Measurements from ENCODE around the gene RRP36. TPM values are rescaled to one million over a fixed set of nuclear protein-coding genes. Genes with fewer than 3 reads are reported as not detected.
A peak's percentile ranks its signal among the peaks of the same experiment; 100 is the strongest.
"Not testable (repeated sequence)": the region's sequence is repeated elsewhere in the genome, so short reads cannot be mapped to it uniquely, and the experiment has no call there.

Gene RRP36
- total and polyA plus RNA-seq, 4 experiments from 2014 or later: 56.5 to 77.0 (median 62.1) TPM

- CTCF ChIA-PET (ENCODE audit: partially characterized antibody): no interaction called here
- intact Hi-C loops (cut with micrococcal nuclease): no loop called here
- H3K36me3 ChIP-seq (ENCODE audit: insufficient read depth, low read length): peaks cover 28% of the 10 kb centered on the region
- Mint-ChIP-seq H3K27me3 (no peaks in the 10 kb centered on the region), H3K4me3 (peak overlapping the region in 1 of 8 donors; percentile 0), H3K9me3 (no peaks in the 10 kb centered on the region), H3K36me3 (peaks cover 13 to 41% of the 10 kb centered on the region in 2 donors), H3K27ac (peak overlapping the region in 4 of 7 donors; percentile 12 to 63 (median 58)), H3K4me1 (peaks cover 44 to 68% (median 56%) of the 10 kb centered on the region in 4 donors)
- H3K4me1 ChIP-seq (ENCODE audit: insufficient read depth, low read length): peaks cover 43% of the 10 kb centered on the region
- no peak for DNase-seq
- H3K27ac ChIP-seq (ENCODE audit: low read depth, low read length): no peak overlapping the region
- POLR2A ChIA-PET (ENCODE audit: partially characterized antibody): interaction anchor here (0.8 to 2.3 kb wide), 4 partner anchors 9 to 25 kb away, joined by 3 to 18 read pairs (median 3); partner anchors contain the start of genes KLHDC3, MEA1 and PEX6
- H3K27me3 ChIP-seq (ENCODE audit: insufficient read depth, low read length): no peaks in the 10 kb centered on the region
- H3K4me3 ChIP-seq (ENCODE audit: low read length in 2 of 2): no peak overlapping the region
- no peaks in the 10 kb centered on the region for H3K9me3 ChIP-seq (ENCODE audit: control insufficient read depth in 1 of 2, low read length in 2 of 2)
These were observed 32.9 kb upstream of the RRP36 start for GRCh38 chr6:42988486-42989020.

GRCh38 chr6:42989923-42990322 lies 31.5 kb upstream of the RRP36 start:
- intact Hi-C loops (cut with micrococcal nuclease): no loop called here
- no peaks in the 10 kb centered on the region for H3K27me3 ChIP-seq (ENCODE audit: insufficient read depth, low read length)
- Mint-ChIP-seq H3K36me3 (peaks cover 13 to 45% of the 10 kb centered on the region in 2 donors), H3K27me3 (no peaks in the 10 kb centered on the region), H3K4me1 (peaks cover 41 to 65% (median 50%) of the 10 kb centered on the region in 4 donors), H3K27ac (peak overlapping the region in 3 of 7 donors; percentile 17 to 27 (median 23)), H3K4me3 (no peak overlapping the region), H3K9me3 (no peaks in the 10 kb centered on the region)
- DNase-seq: no peak
- H3K27ac ChIP-seq (ENCODE audit: low read depth, low read length): no peak overlapping the region
- peaks cover 38% of the 10 kb centered on the region for H3K4me1 ChIP-seq (ENCODE audit: insufficient read depth, low read length)
- H3K36me3 ChIP-seq (ENCODE audit: insufficient read depth, low read length): peaks cover 28% of the 10 kb centered on the region
- H3K9me3 ChIP-seq (ENCODE audit: control insufficient read depth in 1 of 2, low read length in 2 of 2): no peaks in the 10 kb centered on the region
- POLR2A ChIA-PET (ENCODE audit: partially characterized antibody): interaction anchor here (1.3 to 3.2 kb wide), 2 partner anchors 11 to 24 kb away, joined by 4 to 10 read pairs; partner anchors contain the start of genes KLHDC3 and PEX6
- CTCF ChIA-PET (ENCODE audit: partially characterized antibody): no interaction called here
- H3K4me3 ChIP-seq (ENCODE audit: low read length in 2 of 2): no peak overlapping the region

- Mint-ChIP-seq H3K4me1 (peaks cover 20 to 29% (median 21%) of the 10 kb centered on the region in 4 donors), H3K27me3 (no peaks in the 10 kb centered on the region), H3K9me3 (no peaks in the 10 kb centered on the region), H3K4me3 (no peak overlapping the region), H3K27ac (peak overlapping the region in 4 of 7 donors; percentile 12 to 37 (median 24)), H3K36me3 (peaks cover 13 to 37% of the 10 kb centered on the region in 2 donors)
- peaks cover 25% of the 10 kb centered on the region for H3K36me3 ChIP-seq (ENCODE audit: insufficient read depth, low read length)
- H3K27me3 ChIP-seq (ENCODE audit: insufficient read depth, low read length): no peaks in the 10 kb centered on the region
- DNase-seq: no peak
- no peak overlapping the region for H3K27ac ChIP-seq (ENCODE audit: low read depth, low read length)
- H3K9me3 ChIP-seq (ENCODE audit: control insufficient read depth in 1 of 2, low read length in 2 of 2): no peaks in the 10 kb centered on the region
- intact Hi-C loops (cut with micrococcal nuclease): no loop called here
- no peak overlapping the region for H3K4me3 ChIP-seq (ENCODE audit: low read length in 2 of 2)
- CTCF ChIA-PET (ENCODE audit: partially characterized antibody): interaction anchor here (1.0 to 2.3 kb wide), 2 partner anchors 10 to 151 kb away, joined by 3 to 6 read pairs; no protein-coding TSS in a partner anchor
- POLR2A ChIA-PET (ENCODE audit: partially characterized antibody): interaction anchor here (3.2 kb wide), 1 partner anchor 14 kb away, joined by 10 read pairs; the partner anchor contains the start of gene PEX6
- H3K4me1 ChIP-seq (ENCODE audit: insufficient read depth, low read length): peaks cover 4% of the 10 kb centered on the region
These were observed 28.0 kb upstream of the RRP36 start for GRCh38 chr6:42993445-42993844.

- DNase-seq: no peak
- Histone ChIP-seq H3K27me3 (ENCODE audit: insufficient read depth, low read length) (no peaks in the 10 kb centered on the region), H3K9me3 (ENCODE audit: control insufficient read depth in 1 of 2, low read length in 2 of 2) (no peaks in the 10 kb centered on the region), H3K4me1 (ENCODE audit: insufficient read depth, low read length) (no peaks in the 10 kb centered on the region), H3K27ac (ENCODE audit: low read depth, low read length) (no peak overlapping the region), H3K36me3 (ENCODE audit: insufficient read depth, low read length) (peaks cover 3% of the 10 kb centered on the region), H3K4me3 (ENCODE audit: low read length in 2 of 2) (no peak overlapping the region)
- Mint-ChIP-seq H3K27ac (peak overlapping the region in 2 of 7 donors; percentile 61 to 73), H3K36me3 (peaks cover 5 to 15% of the 10 kb centered on the region in 2 donors), H3K4me1 (peaks cover 7 to 12% (median 9%) of the 10 kb centered on the region in 4 donors), H3K9me3 (no peaks in the 10 kb centered on the region), H3K27me3 (no peaks in the 10 kb centered on the region), H3K4me3 (no peak overlapping the region)
- intact Hi-C loops (cut with micrococcal nuclease): no loop called here
- POLR2A ChIA-PET (ENCODE audit: partially characterized antibody): interaction anchor here (0.6 to 1.5 kb wide), 5 partner anchors 13 to 433 kb away, joined by 3 to 5 read pairs (median 3); partner anchors contain the start of genes CNPY3, PEX6, PPP2R5D and UBR2
- CTCF ChIA-PET (ENCODE audit: partially characterized antibody): interaction anchor here (0.7 to 2.1 kb wide), 6 partner anchors 8 to 333 kb away, joined by 3 to 10 read pairs (median 3); partner anchors contain the start of gene PEX6
These were observed 24.9 kb upstream of the RRP36 start for GRCh38 chr6:42996513-42996912.

- Mint-ChIP-seq H3K27ac (peak overlapping the region in 1 of 7 donors; percentile 30), H3K36me3 (peaks cover 5 to 19% of the 10 kb centered on the region in 2 donors)
- H3K27ac ChIP-seq (ENCODE audit: low read depth, low read length); POLR2A ChIA-PET (ENCODE audit: partially characterized antibody); H3K4me3 Mint-ChIP-seq; H3K4me1 Mint-ChIP-seq; H3K4me3 ChIP-seq (ENCODE audit: low read length in 2 of 2); DNase-seq; H3K4me1 ChIP-seq (ENCODE audit: insufficient read depth, low read length); intact Hi-C loops (cut with micrococcal nuclease); H3K36me3 ChIP-seq (ENCODE audit: insufficient read depth, low read length); H3K27me3 Mint-ChIP-seq; H3K9me3 Mint-ChIP-seq; H3K9me3 ChIP-seq (ENCODE audit: control insufficient read depth in 1 of 2, low read length in 2 of 2); H3K27me3 ChIP-seq (ENCODE audit: insufficient read depth, low read length): not testable (repeated sequence)
- CTCF ChIA-PET (ENCODE audit: partially characterized antibody): interaction anchor here (2.1 kb wide), 1 partner anchor 145 kb away, joined by 10 read pairs; no protein-coding TSS in a partner anchor
These were observed 23.2 kb upstream of the RRP36 start for GRCh38 chr6:42998205-42998604.

GRCh38 chr6:43001843-43002242 lies 19.6 kb upstream of the RRP36 start:
- ChIA-PET POLR2A (ENCODE audit: partially characterized antibody) (no interaction called here), CTCF (ENCODE audit: partially characterized antibody) (interaction anchor here (1.8 kb wide), 1 partner anchor 9 kb away, joined by 4 read pairs; no protein-coding TSS in a partner anchor)
- no peak overlapping the region for H3K4me3 ChIP-seq (ENCODE audit: low read length in 2 of 2)
- Mint-ChIP-seq H3K36me3 (peaks cover 9 to 15% of the 10 kb centered on the region in 2 donors), H3K27me3 (no peaks in the 10 kb centered on the region), H3K27ac (no peak overlapping the region), H3K9me3 (no peaks in the 10 kb centered on the region), H3K4me1 (peaks cover 0 to 4% (median under 1%) of the 10 kb centered on the region in 4 donors), H3K4me3 (no peak overlapping the region)
- DNase-seq: no peak
- no peaks in the 10 kb centered on the region for H3K4me1 ChIP-seq (ENCODE audit: insufficient read depth, low read length)
- H3K36me3 ChIP-seq (ENCODE audit: insufficient read depth, low read length): peaks cover 11% of the 10 kb centered on the region
- intact Hi-C loops (cut with micrococcal nuclease): no loop called here
- H3K9me3 ChIP-seq (ENCODE audit: control insufficient read depth in 1 of 2, low read length in 2 of 2): no peaks in the 10 kb centered on the region
- H3K27me3 ChIP-seq (ENCODE audit: insufficient read depth, low read length): no peaks in the 10 kb centered on the region
- no peak overlapping the region for H3K27ac ChIP-seq (ENCODE audit: low read depth, low read length)

- H3K36me3 Mint-ChIP-seq: peaks cover 14 to 47% of the 10 kb centered on the region in 2 donors
- peaks cover under 1 to 6% (median 2%) of the 10 kb centered on the region in 4 donors for H3K4me1 Mint-ChIP-seq
- H3K4me3 ChIP-seq (ENCODE audit: low read length in 2 of 2): no peak overlapping the region
- intact Hi-C loops (cut with micrococcal nuclease): no loop called here
- H3K4me1 ChIP-seq (ENCODE audit: insufficient read depth, low read length): no peaks in the 10 kb centered on the region
- H3K27ac ChIP-seq (ENCODE audit: low read depth, low read length): no peak overlapping the region
- DNase-seq: no peak
- no peak overlapping the region for H3K4me3 Mint-ChIP-seq
- H3K9me3 Mint-ChIP-seq: no peaks in the 10 kb centered on the region
- no peaks in the 10 kb centered on the region for H3K27me3 Mint-ChIP-seq
- CTCF ChIA-PET (ENCODE audit: partially characterized antibody): interaction anchor here (1.9 kb wide), 1 partner anchor 138 kb away, joined by 8 read pairs; no protein-coding TSS in a partner anchor
- no peaks in the 10 kb centered on the region for H3K27me3 ChIP-seq (ENCODE audit: insufficient read depth, low read length)
- no peaks in the 10 kb centered on the region for H3K9me3 ChIP-seq (ENCODE audit: control insufficient read depth in 1 of 2, low read length in 2 of 2)
- peak overlapping the region in 2 of 7 donors; percentile 0 to 1 for H3K27ac Mint-ChIP-seq
- peaks cover 48% of the 10 kb centered on the region for H3K36me3 ChIP-seq (ENCODE audit: insufficient read depth, low read length)
- POLR2A ChIA-PET (ENCODE audit: partially characterized antibody): interaction anchor here (1.5 to 1.6 kb wide), 2 partner anchors 8 to 76 kb away, joined by 5 read pairs; partner anchors contain the start of genes CNPY3 and KLHDC3
These were observed 15.6 kb upstream of the RRP36 start for GRCh38 chr6:43005844-43006243.
